ENCODE measurements around the gene MYO3A.

- TF ChIP-seq, protein P1, sequence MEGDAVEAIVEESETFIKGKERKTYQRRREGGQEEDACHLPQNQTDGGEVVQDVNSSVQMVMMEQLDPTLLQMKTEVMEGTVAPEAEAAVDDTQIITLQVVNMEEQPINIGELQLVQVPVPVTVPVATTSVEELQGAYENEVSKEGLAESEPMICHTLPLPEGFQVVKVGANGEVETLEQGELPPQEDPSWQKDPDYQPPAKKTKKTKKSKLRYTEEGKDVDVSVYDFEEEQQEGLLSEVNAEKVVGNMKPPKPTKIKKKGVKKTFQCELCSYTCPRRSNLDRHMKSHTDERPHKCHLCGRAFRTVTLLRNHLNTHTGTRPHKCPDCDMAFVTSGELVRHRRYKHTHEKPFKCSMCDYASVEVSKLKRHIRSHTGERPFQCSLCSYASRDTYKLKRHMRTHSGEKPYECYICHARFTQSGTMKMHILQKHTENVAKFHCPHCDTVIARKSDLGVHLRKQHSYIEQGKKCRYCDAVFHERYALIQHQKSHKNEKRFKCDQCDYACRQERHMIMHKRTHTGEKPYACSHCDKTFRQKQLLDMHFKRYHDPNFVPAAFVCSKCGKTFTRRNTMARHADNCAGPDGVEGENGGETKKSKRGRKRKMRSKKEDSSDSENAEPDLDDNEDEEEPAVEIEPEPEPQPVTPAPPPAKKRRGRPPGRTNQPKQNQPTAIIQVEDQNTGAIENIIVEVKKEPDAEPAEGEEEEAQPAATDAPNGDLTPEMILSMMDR (IDR thresholded peaks at IDR 0.05): no peak
- TF ChIP-seq POLR2A (IDR thresholded peaks at IDR 0.05): no peak
Measured at GRCh38 chr10:26194275-26194674, 260.2 kb downstream of the MYO3A start.
